ENCODE data around the gene HEXIM1. TPM values are rescaled to one million over a fixed set of nuclear protein-coding genes. Genes with fewer than 3 reads are reported as not detected.
"Not testable (repeated sequence)": the region's sequence is repeated elsewhere in the genome, so short reads cannot be mapped to it uniquely, and the experiment has no call there.

The HEXIM1 gene
- total RNA-seq, 1 experiment from 2014 or later = 59.1 TPM

- Histone ChIP-seq H3K27me3 (ENCODE audit: control insufficient read depth, insufficient read depth, low read length) (no peaks in the 10 kb centered on the region), H3K4me1 (ENCODE audit: control insufficient read depth, insufficient read depth, low read length) (peaks cover 46% of the 10 kb centered on the region), H3K9me3 (ENCODE audit: control insufficient read depth, insufficient read depth, low read depth, low read length) (no peaks in the 10 kb centered on the region), H3K27ac (ENCODE audit: low read length) (peak overlapping the region; percentile 69), H3K36me3 (ENCODE audit: control insufficient read depth, insufficient read depth, low read length) (no peaks in the 10 kb centered on the region), H3K4me3 (ENCODE audit: low read depth in 2 of 2, low read length in 2 of 2) (no peak overlapping the region)
- TF ChIP-seq POLR2AphosphoS5 (IDR thresholded peaks at IDR 0.05; ENCODE audit: low read depth, low read length) = no peak
- no peak for TF ChIP-seq TCF7L2 (IDR thresholded peaks at IDR 0.05; ENCODE audit: low read depth, low read length)
- no peak for TF ChIP-seq CTCF (IDR thresholded peaks at IDR 0.05)
- no peak for TF ChIP-seq REST (IDR thresholded peaks at IDR 0.05; ENCODE audit: insufficient read depth in 1 of 2, low read depth in 2 of 2, low read length in 1 of 2)
- TF ChIP-seq SIN3A (IDR thresholded peaks at IDR 0.05; ENCODE audit: borderline replicate concordance, insufficient read depth, low read depth, low read length) = no peak
- DNase-seq (ENCODE audit: low read depth, low spot score) (no peak), ATAC-seq (no peak)
- intact Hi-C loops (cut with micrococcal nuclease; ENCODE audit: unreplicated experiment) (no loop called here), in situ Hi-C loops (cut with HindIII; ENCODE audit: low pct_unique_long_range_greater_than_20kb, low sequenced_read_pairs) (no loop called here)
- ChIA-PET CTCF (interaction anchor here (0.5 kb wide), 1 partner anchor 352 kb away, joined by 6 read pairs; no protein-coding TSS in a partner anchor), POLR2A (no interaction called here)
- BruUV-seq (replicated peaks) = no TSS peak
Measured at GRCh38 chr17:45123076-45123770, 25.1 kb upstream of the HEXIM1 start.

GRCh38 chr17:45123930-45124796 is 24.1 kb upstream of the HEXIM1 start:
- TF ChIP-seq TCF7L2 (IDR thresholded peaks at IDR 0.05; ENCODE audit: low read depth, low read length) (no peak), CTCF (IDR thresholded peaks at IDR 0.05) (no peak), SIN3A (IDR thresholded peaks at IDR 0.05; ENCODE audit: borderline replicate concordance, insufficient read depth, low read depth, low read length) (no peak), REST (IDR thresholded peaks at IDR 0.05; ENCODE audit: insufficient read depth in 1 of 2, low read depth in 2 of 2, low read length in 1 of 2) (no peak), POLR2AphosphoS5 (IDR thresholded peaks at IDR 0.05; ENCODE audit: low read depth, low read length) (no peak)
- POLR2A ChIA-PET = no interaction called here
- ATAC-seq (peak; percentile 90), DNase-seq (ENCODE audit: low read depth, low spot score) (no peak)
- no peaks in the 10 kb centered on the region for H3K36me3 ChIP-seq (ENCODE audit: control insufficient read depth, insufficient read depth, low read length)
- intact Hi-C loops (cut with micrococcal nuclease; ENCODE audit: unreplicated experiment) = no loop called here
- no peak overlapping the region for H3K4me3 ChIP-seq (ENCODE audit: low read depth in 2 of 2, low read length in 2 of 2)
- in situ Hi-C loops (cut with HindIII; ENCODE audit: low pct_unique_long_range_greater_than_20kb, low sequenced_read_pairs) = no loop called here
- H3K9me3 ChIP-seq (ENCODE audit: control insufficient read depth, insufficient read depth, low read depth, low read length) = no peaks in the 10 kb centered on the region
- CTCF ChIA-PET = no interaction called here
- H3K27ac ChIP-seq (ENCODE audit: low read length) = peak overlapping the region; percentile 69
- H3K27me3 ChIP-seq (ENCODE audit: control insufficient read depth, insufficient read depth, low read length) = no peaks in the 10 kb centered on the region
- BruUV-seq (replicated peaks) = no TSS peak
- peaks cover 56% of the 10 kb centered on the region for H3K4me1 ChIP-seq (ENCODE audit: control insufficient read depth, insufficient read depth, low read length)

GRCh38 chr17:45124797-45125122 is 23.5 kb upstream of the HEXIM1 start:
- CTCF ChIA-PET; in situ Hi-C loops (cut with HindIII; ENCODE audit: low pct_unique_long_range_greater_than_20kb, low sequenced_read_pairs); H3K4me3 ChIP-seq (ENCODE audit: low read depth in 2 of 2, low read length in 2 of 2); ATAC-seq; H3K9me3 ChIP-seq (ENCODE audit: control insufficient read depth, insufficient read depth, low read depth, low read length); DNase-seq (ENCODE audit: low read depth, low spot score); BruUV-seq (replicated peaks); intact Hi-C loops (cut with micrococcal nuclease; ENCODE audit: unreplicated experiment); H3K36me3 ChIP-seq (ENCODE audit: control insufficient read depth, insufficient read depth, low read length); POLR2A ChIA-PET; H3K27me3 ChIP-seq (ENCODE audit: control insufficient read depth, insufficient read depth, low read length): not testable (repeated sequence)
- Histone ChIP-seq H3K27ac (ENCODE audit: low read length) (peak overlapping the region; percentile 69), H3K4me1 (ENCODE audit: control insufficient read depth, insufficient read depth, low read length) (peaks cover 61% of the 10 kb centered on the region)

All from Panc1 (cell line).